Calu3 (cell line): ENCODE measurements around the gene NSMCE1. TPM values are rescaled to one million over a fixed set of nuclear protein-coding genes. Genes with fewer than 3 reads are reported as not detected.

Experiments
- BruUV-seq: library from RNA; stranded (reverse); fragments of 400-500 nt; replicated peaks from 2 replicates; lab custom pipeline; 2021; lab: Mats Ljungman, UMichigan
- CTCF ChIA-PET: fragments of 300-600 bp; sonication (Branson Sonifier 250); formaldehyde crosslinking; loops from one replicate; lab custom pipeline; 2022; ENCODE audit warnings: antibody characterized with exemption; lab: Charles Lee
- DNase-seq: peaks from one replicate; pipeline ENCODE4 v3.0.0; 2022
- H3K27ac Mint-ChIP-seq: one replicate; pipeline ENCODE4 v1.8.0; 2022; ENCODE audit warnings: mixed read lengths; ENCODE audit not compliant: unreplicated experiment
- H3K27me3 Mint-ChIP-seq: one replicate; pipeline ENCODE4 v1.8.0; 2022; ENCODE audit warnings: mixed read lengths; ENCODE audit not compliant: unreplicated experiment
- H3K36me3 Mint-ChIP-seq: one replicate; pipeline ENCODE4 v1.8.0; 2022; ENCODE audit warnings: mild to moderate bottlenecking, moderate library complexity, mixed read lengths; ENCODE audit not compliant: insufficient read depth, unreplicated experiment
- H3K4me1 Mint-ChIP-seq: one replicate; pipeline ENCODE4 v1.8.0; 2022; ENCODE audit warnings: mild to moderate bottlenecking, low read depth, mixed read lengths; ENCODE audit not compliant: unreplicated experiment
- H3K4me3 Mint-ChIP-seq: one replicate; pipeline ENCODE4 v1.8.0; 2022; ENCODE audit warnings: mild to moderate bottlenecking, low read depth, moderate library complexity, mixed read lengths; ENCODE audit not compliant: unreplicated experiment
- H3K9me3 Mint-ChIP-seq: one replicate; pipeline ENCODE4 v1.8.0; 2022; ENCODE audit warnings: low read depth, mixed read lengths; ENCODE audit not compliant: unreplicated experiment
- CTCF ChIP-seq: fragments of 200-600 bp; IDR thresholded peaks from one replicate; pipeline ENCODE4 v1.8.0; 2022; ENCODE audit warnings: antibody characterized with exemption; ENCODE audit not compliant: unreplicated experiment
- intact Hi-C: fragments of 100-400 bp; cut with micrococcal nuclease; formaldehyde crosslinking; loops from one replicate; pipeline ENCODE4 v1.10.0; 2022; ENCODE audit not compliant: unreplicated experiment
- total RNA-seq: library from RNA; stranded (reverse); gene quantifications from 2 replicates; pipeline ENCODE4 v1.2.3, GENCODE V29; 2022

The NSMCE1 gene
- total RNA-seq, 1 experiment from 2014 or later: 83.2 TPM

- DNase-seq: no peak
- CTCF ChIA-PET: no interaction called here
- intact Hi-C loops: loop anchor here (10.0 kb wide), 1 partner anchor 904 kb away; the partner anchor contains the start of gene XPO6
Observed at GRCh38 chr16:27310576-27311447, 42.2 kb upstream of the NSMCE1 start.

GRCh38 chr16:27308792-27309191 lies 40.2 kb upstream of the NSMCE1 start:
- intact Hi-C loops: no loop called here
- TF ChIP-seq CTCF: no peak
- CTCF ChIA-PET: no interaction called here
- Mint-ChIP-seq H3K27ac (no peak overlapping the region), H3K9me3 (peaks cover 3% of the 10 kb centered on the region), H3K36me3 (peaks cover 7% of the 10 kb centered on the region), H3K4me1 (peaks cover 20% of the 10 kb centered on the region), H3K4me3 (no peak overlapping the region), H3K27me3 (no peaks in the 10 kb centered on the region)
- BruUV-seq: no TSS peak
- DNase-seq: no peak

More at GRCh38 chr16:27310576-27311447, 42.2 kb upstream of the NSMCE1 start:
- H3K4me3 Mint-ChIP-seq: no peak overlapping the region
- no TSS peak for BruUV-seq
- H3K27ac Mint-ChIP-seq: no peak overlapping the region
- TF ChIP-seq CTCF: no peak
- H3K9me3 Mint-ChIP-seq: peaks cover 3% of the 10 kb centered on the region
- H3K36me3 Mint-ChIP-seq: peaks cover 27% of the 10 kb centered on the region
- peaks cover 30% of the 10 kb centered on the region for H3K4me1 Mint-ChIP-seq
- H3K27me3 Mint-ChIP-seq: no peaks in the 10 kb centered on the region

GRCh38 chr16:27305839-27306442 lies 37.4 kb upstream of the NSMCE1 start:
- no TSS peak for BruUV-seq
- no peak overlapping the region for H3K27ac Mint-ChIP-seq
- no peaks in the 10 kb centered on the region for H3K36me3 Mint-ChIP-seq
- intact Hi-C loops: no loop called here
- peaks cover 3% of the 10 kb centered on the region for H3K9me3 Mint-ChIP-seq
- CTCF ChIA-PET: no interaction called here
- H3K4me3 Mint-ChIP-seq: no peak overlapping the region
- no peak for DNase-seq
- peaks cover under 1% of the 10 kb centered on the region for H3K4me1 Mint-ChIP-seq
- TF ChIP-seq CTCF: no peak
- no peaks in the 10 kb centered on the region for H3K27me3 Mint-ChIP-seq

GRCh38 chr16:27304881-27305745 lies 36.5 kb upstream of the NSMCE1 start:
- no peak for DNase-seq
- CTCF ChIA-PET: no interaction called here
- no peak overlapping the region for H3K27ac Mint-ChIP-seq

More at GRCh38 chr16:27304881-27305745, 36.5 kb upstream of the NSMCE1 start:
- no peaks in the 10 kb centered on the region for H3K36me3 Mint-ChIP-seq
- TF ChIP-seq CTCF: no peak
- H3K4me3 Mint-ChIP-seq: no peak overlapping the region
- no peaks in the 10 kb centered on the region for H3K4me1 Mint-ChIP-seq
- no TSS peak for BruUV-seq
- intact Hi-C loops: no loop called here
- H3K9me3 Mint-ChIP-seq: peaks cover 3% of the 10 kb centered on the region
- H3K27me3 Mint-ChIP-seq: no peaks in the 10 kb centered on the region
